GM19467 (cell line): Measurements from ENCODE around the gene EEF2KMT.
A peak's percentile ranks its signal among the peaks of the same experiment; 100 is the strongest.
"Not testable (repeated sequence)": the region's sequence is repeated elsewhere in the genome, so short reads cannot be mapped to it uniquely, and the experiment has no call there.

ENCODE experiments used
- ATAC-seq: cut with Tn5 transposase; IDR thresholded peaks from one replicate; pipeline ENCODE4 v1.9.1; 2021; ENCODE audit warnings: mild to moderate bottlenecking, moderate library complexity; ENCODE audit not compliant: unreplicated experiment

EEF2KMT gene, protein sequence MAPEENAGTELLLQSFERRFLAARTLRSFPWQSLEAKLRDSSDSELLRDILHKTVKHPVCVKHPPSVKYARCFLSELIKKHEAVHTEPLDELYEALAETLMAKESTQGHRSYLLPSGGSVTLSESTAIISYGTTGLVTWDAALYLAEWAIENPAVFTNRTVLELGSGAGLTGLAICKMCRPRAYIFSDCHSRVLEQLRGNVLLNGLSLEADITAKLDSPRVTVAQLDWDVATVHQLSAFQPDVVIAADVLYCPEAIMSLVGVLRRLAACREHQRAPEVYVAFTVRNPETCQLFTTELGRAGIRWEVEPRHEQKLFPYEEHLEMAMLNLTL

DNA sequence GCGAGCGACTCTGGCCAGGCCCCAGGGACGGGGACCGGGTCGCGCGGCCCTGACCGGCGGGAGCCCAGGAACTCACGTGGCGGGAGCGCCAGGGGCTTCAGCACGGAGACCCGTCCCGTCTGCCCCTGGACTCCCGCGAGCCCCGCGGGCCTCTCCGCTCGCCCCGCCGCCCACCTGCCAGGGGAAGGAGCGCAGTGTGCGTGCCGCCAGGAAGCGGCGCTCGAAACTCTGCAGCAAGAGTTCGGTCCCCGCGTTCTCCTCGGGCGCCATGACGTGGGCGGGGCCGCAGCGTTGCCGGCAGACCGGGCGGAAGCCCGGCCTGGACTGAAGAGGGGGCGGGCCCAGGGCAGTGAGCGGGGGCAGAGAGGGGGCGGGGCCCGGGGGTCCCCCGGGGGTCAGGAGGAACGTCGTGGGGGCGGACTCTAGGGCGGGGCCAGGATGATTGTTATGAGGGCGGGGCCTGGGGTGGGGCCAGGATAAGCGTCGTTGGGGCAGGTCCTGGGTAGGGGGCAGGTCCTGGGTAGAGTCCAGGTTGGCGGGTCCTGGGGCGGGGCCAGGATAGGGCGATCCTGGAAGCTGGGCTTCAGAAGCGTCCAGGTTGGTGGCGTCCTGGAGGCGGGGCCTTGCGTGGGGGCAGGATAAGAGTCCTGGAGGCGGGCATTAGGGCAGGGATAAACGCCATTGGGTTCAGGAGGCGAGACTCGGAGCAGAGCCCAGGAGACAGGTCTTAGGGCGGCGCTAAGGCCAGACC lies at the start of gene EEF2KMT:
Gene EEF2KMT, minus strand, starts transcription at position 326 of the 751 bp plus-strand sequence. Its CDS starts 56 bp downstream, at position 270.
- peak; percentile 93 for ATAC-seq

DNA sequence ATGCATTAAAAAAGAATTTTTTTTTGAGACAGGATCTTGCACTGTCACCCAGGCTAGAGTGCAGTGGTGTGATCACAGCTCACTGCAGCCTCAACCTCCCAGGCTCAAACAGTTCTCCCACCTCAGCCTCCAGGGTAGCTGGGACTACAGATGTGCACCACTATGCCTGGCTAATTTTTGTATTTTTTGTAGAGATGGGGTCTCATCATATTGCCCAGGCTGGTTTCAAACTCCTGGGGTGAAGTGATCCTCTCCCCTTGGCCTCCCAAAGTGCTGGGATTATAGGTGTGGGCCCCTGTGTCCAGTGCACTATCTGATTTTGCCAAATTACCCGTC lies 47.0 kb upstream of the EEF2KMT start:
- not testable (repeated sequence) for ATAC-seq

DNA sequence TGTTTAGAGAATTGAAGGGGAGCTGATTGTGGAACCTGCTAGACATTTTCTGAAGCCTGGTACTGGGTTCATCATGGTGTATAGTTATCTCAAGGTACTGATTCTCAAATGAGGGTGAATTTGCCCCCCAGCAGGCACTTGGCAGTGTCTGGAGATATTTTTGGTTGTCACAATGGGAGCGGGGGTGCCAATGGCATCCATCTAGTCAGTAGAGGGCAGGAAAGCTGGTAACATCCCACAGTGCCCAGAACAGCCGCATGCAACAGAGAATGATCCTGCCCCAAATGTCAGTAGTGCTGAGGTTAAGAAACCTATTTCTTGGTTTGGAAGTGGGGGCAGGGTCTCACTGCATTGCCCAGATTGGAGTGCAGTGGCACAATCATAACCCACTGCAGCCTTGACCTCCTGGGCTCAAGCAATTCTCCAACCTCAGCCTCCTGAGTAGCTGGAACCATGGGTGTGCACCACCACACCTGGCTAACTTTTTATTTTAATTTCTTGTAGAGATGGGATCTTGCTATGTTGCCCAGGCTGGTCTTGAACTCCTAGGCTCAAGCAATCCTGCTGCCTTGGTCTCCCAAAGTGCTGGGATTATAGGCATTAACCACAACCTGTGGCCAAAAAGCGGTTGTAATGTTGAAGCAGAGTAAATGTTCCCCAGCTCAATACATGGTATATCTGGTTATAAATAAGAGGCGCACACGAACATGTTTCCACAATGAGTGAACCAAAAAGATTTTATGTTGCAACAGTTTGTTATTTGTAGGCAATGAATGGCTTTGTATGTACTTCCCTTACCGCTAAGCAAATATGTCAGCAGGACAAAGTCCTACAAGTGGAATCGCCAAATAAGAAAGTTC lies 46.4 kb upstream of the EEF2KMT start:
- no peak for ATAC-seq

DNA sequence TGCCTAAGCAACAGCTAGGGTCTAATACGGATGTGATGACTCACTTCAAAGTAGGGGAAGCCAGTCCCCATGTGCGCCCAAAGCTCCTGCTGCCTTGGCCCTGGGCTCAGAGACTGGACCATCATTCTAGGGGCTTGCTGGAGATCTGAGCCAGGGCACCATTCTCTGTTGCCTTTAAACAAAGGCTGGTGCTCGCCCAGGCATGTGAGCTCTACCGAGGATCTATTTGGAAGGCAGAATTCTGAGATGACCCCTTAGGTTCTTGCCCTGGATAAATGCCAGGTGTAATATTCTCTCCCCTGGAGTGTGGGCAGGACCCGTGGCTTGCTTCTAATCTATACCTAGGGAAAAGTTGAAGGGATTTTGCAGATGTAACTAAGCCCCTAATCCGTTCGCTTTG lies 42.6 kb upstream of the EEF2KMT start:
- ATAC-seq: not testable (repeated sequence)

DNA sequence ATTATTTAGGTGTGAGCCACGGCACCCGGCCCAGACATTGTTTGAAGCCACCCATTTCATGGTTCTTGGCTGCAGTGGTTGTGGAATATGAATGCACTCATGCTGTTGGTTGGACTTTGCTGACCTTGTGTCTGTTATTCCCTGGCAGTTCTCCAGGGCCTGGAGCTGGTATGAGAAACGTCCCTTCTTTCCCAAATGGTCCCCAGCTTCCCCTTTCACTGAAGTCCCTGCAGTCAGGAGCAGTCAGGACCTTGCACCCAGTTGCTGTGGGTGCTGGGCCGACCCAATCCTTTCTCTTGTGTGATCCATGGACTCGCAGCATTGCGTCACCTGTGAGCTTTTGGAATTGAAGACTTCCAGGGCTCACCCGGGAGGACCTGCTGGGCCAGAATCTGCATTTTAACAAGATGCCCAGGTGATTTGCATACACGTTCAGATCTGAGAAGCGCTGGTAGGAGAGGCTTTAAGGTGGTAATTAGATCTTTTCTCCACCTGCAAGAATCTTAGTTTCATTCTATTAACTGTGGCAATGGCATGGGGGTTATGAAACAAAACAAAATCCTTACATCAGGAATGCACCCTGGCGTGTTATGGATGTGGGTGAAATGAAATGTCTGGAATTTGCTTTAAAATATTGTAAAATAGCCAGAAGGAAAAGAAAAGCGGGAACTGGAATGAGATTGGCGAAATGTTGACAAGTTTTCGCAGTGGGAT lies 37.3 kb upstream of the EEF2KMT start:
- not testable (repeated sequence) for ATAC-seq

DNA sequence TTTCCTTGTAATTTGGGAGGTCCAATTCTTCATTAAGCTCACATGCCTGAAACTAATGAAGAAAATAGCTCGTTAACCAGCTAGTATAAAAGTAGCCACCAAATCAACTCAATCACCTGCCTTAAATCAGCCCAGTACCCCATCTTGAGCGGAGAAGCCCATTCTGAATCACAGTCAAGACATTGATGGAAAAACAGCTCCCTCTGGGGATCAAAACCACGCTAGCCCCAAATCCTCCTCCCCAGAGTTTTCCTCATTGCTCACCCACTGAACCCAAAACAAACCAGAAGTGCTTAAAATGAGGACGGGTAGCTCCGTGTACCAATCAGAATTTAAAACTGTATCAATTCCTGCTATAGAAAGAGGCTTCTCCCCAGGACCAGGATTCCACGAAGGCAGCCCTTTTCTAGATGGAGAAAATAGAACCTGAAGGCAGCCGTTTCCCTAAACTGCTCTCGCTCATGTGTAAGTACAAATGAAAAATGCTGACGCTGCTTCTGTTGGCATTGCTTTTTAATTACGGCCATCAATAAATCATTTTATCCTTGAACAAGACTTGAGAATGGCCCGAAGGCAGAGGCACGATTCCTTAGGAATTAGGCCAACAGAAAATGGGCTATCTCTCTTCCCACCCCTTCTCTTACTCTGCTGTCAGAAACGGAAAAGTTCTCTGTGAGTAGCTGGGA lies 35.5 kb upstream of the EEF2KMT start:
- ATAC-seq: not testable (repeated sequence)

DNA sequence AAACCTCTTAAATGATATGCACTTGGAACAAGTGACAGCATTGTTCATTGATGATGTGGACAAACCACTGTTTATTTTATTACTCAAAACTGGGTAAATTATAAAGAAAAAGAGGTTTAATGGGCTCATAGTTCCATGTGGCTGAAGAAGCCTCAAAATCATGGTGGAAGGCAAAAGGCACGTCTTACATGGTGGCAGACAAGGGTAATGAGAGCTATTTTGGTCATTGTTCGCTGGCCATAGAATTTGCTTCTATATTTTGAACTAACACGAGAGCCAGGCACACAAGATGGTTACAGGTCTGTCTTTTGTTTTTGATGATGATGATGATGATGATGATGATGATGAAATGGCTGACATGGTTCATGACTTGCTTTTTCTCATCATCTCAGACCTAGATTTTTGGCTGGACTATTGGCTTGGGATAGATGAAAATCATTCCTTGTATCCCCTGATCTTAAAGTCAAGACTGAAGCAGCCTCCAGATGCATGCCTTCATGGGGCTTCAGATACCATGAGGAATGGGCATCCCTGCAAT lies 33.9 kb upstream of the EEF2KMT start:
- ATAC-seq: not testable (repeated sequence)

DNA sequence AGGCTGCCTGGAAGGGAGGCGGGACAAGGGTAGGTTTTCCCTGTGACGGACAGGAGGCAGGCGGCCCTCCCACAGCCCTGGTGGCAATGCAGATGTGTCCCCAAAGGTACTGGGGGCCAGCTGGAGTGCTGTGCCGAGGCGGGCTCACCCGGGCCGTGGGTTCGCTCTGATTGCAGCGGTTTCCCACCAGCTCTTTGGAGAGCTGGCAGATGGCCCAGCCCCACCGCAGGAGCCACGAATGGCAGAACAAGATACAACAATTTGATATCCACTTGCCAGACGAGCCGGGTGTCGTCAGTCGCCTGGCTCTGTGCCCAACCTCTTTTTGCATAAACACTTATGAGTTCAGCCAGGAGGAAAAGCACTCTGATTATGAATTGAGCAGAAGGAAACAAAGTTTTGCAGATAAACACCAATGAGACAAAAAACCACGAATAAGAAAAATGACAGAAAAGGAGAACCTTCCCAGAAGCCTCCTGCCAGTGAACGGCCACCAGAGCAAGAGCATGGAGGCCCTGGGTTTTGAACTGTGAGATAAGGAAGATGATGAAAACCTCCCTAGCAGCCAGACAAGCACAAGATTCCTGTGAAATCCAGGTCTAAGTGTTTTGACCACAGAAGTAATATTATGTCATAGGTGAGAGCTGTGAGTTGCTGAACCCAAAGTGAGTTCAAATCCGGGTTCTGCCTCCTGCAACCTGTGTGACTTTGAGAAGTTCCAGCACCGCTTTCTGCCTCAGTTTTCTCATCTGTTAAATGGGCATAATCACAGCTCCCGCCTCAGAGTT lies 19.9 kb upstream of the EEF2KMT start:
- ATAC-seq: not testable (repeated sequence)

DNA sequence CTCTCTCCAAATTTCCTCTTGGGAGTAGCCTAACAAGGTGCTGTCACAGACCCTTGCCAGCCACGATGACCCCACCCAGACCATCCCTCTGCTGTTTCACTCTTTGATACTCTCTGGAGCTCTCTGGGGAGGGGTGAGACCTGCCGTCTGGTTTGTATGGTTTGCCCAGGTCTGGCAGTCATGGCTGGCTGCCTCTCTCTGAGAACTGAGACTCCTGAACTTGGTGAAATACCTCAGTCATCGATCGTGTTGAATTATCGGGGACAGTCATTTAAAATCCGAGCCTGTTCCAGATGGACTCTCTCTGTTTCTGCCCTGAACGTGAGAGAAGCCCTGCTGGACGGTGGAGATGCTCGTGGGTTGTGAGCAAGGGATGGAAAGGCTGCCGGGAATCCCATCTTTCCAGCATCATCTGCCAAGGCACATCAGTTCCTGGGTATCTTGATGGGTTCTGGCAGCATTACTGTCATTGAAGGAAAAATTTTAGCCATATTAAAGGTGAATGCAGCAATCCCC lies 19.2 kb upstream of the EEF2KMT start:
- ATAC-seq: not testable (repeated sequence)

DNA sequence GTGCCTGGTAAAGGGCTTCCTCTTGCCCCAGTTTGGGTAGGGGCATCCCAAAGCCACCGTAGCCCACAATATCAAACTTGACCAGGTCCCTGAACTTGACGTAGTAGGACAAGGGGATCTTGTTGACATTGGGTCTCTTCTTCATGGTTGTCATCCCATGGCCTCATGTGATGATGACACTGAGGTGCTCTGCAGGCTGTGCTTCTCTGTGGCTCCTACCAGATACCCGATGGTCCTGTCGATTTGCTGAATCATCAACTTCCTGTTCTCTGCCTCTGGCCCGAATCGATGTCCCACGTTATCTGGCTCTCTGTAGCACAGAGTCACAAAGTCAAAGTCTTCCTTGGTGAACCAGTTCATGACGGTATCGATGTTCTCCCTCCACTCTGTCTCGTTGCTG lies 13.3 kb upstream of the EEF2KMT start:
- ATAC-seq: not testable (repeated sequence)

DNA sequence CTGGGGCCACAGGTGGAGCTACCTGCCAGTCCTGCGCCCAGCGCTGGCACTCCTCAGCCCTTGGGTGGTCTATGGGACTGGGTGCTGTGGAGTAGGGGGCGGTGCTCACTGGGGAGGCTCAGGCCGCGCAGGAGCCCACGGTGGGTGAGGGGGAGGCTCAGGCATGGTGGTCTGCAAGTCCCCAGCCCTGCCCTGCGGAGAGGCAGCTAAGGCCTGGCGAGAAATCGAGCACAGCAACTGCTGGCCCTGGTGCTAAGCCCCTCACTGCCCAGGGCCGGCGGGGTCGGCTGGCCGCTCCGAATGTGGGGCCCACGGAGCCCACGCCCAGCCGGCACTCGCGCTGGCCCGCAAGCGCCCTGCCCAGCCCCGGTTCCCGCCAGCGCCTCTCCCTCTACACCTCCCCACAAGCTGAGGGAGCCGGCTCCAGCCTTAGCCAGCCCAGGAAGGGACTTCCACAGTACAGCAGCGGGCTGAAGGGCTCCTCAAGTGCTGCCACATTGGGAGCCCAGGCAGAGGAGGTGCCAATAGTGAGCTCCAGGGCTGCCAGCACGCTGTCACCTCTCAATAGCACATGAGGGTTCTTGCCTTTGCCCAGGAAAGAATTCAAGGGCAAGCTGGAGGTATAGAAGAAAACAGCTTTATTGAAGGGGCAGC lies 11.0 kb upstream of the EEF2KMT start:
- ATAC-seq: no peak

DNA sequence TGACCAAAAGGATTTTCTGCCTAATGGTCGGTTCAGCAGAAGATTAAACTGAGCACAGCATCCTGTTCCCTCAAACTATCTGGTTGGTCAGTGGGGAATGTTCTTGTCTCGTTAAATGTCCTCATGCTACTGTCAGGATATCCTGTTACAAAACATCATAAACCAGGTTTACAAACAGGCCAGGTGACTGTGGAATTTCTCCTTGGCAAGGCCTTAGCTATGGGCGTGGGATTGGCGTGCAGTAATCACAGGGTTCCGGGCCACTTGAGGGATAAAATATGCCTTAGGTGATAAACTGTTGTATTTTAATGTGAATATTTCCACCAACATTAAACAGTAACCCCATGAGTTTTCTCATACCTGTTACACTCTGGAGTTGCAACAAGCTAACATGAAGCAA lies 7.4 kb upstream of the EEF2KMT start:
- ATAC-seq: not testable (repeated sequence)

DNA sequence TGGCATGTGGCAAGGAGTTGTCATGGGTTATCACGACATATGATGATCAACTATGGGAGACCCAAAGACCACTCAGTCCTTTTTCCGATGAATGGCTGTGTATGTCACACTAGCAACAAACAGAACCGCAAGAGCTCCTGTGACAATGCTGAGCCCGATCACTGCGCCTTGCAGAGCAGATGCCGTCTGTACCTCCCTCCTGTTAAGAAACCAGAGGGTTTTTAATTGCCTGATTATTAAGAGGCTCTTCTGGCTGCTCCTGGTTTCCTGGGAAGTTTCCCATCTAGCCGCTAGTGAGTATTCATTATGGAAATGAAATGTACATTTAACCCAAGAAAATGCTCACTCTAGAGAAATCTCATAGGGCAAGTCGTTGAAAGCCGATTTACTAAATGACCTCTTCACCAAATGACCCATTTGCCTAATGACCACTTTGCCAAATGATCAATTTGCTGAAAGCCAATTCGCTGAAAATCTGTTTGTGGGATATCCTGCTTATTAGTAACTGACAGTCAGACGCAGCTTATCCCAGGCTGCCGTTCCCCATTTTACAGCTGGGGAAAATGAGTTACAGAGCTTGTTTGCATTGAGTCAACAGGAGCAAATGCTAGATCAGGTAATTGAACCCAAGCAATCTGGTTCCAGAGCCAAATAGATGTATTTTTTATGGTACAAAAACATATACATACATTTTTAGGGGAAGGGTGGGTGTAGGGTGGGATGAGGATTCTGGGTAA lies 5.9 kb upstream of the EEF2KMT start:
- not testable (repeated sequence) for ATAC-seq

DNA sequence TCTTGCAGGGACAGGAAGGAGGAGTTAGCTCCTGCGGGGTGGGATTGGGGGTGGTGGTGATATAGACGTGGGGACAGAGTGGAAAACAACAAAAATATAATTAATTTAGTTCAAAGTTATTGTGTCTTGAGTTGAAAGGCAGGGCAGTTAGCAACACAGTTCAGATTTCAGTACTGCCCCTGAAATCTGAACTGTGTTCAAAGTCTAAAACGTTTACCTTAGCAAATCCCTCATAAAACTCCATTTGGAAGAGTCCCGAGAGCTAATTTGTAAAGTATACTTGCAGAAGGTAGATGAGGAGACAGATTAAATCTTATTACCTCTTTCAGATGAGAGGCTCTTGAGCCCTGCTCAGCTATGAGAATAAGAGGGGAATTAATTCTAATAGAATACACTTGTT lies 1.6 kb upstream of the EEF2KMT start:
- not testable (repeated sequence) for ATAC-seq

DNA sequence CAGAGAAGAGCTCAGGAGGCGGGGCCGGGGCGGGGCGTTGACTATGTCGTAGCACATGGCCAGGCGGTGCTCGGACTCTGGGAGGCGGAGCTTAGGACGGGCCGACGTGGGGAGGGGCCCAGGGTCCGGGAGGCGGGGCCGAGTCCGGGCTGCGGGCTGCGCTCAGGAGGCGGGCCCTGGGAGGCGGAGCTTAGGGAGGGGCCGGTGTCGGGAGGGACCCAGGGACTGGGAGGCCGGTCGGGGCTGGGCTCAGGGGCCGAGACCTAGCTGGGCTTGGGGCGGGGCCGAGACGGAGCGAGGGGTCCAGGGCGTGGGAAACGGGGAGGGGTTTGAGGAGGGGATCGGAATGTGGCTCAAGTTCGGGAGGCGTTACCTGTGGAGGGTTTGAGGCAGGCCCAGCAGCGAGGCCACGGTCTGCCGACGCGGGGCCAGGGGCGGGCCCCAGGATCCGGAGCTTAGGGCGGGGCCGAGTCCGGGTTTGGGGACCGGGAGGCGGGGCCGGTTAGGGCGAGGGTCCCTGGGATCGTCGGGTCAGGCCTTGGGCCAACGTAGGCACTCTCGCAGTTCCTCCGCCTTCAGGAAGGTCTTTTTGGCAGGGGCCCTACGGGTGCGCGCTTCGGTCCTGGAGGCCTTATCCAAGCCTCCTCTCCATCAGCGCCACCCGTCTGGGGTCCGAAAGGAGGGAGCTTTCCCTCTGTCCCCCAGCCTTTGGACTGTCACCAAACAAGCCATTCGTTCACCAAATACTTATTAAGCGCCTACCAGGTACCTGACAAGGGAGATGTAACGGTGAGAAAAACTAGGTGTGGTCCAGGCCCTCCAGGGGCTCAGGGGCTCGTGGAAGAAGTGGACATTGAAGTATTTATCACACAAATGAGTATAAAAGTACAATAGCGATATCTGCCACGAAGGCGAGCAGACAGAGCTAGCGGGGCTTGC lies 895 bp upstream of the EEF2KMT start:
- ATAC-seq: peak; percentile 88

DNA sequence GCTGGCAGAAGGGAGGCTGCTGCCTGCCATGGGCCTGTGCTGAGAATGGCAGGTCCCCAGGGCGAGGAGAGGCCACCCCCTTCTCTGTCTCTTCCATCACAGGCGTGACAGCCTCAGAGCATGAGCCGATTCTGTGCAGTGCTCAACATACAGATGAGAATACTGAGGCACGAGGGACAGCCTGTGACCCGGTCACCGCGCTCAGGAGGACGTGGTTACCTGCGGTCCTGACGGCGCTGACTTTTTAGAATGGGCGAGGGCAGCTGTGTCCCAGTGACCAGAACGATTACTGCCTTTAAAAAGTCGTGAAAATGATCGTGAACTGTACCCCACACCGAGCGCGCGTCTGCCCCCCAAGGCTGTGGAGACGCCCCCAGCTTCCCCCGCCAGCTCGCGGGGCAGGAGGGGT lies 530 bp downstream of the EEF2KMT start:
- not testable (repeated sequence) for ATAC-seq
